RWPE2 (cell line): ENCODE measurements around the gene TGFBR3L.

ENCODE experiments used
- ATAC-seq: fragments of 200-7000 bp; cut with Tn5 transposase; 3 replicates; pipeline ENCODE4 v1.9.1; 2021; ENCODE audit warnings: low read depth
- DNase-seq: peaks from one replicate; pipeline ENCODE4 v3.0.0-alpha.2; 2020; ENCODE audit warnings: low spot score
- H3K27ac ChIP-seq: fragments of 450-650 bp; 2 replicates; pipeline ENCODE4 v1.5.1; 2017; ENCODE audit warnings: mild to moderate bottlenecking; ENCODE audit not compliant: poor library complexity, severe bottlenecking
- H3K27me3 ChIP-seq: fragments of 250-450 bp; sonication (Bioruptor Pico); 2 replicates; pipeline ENCODE4 v1.5.1; 2021; ENCODE audit warnings: mild to moderate bottlenecking, moderate library complexity; ENCODE audit not compliant: insufficient read depth, poor library complexity, severe bottlenecking
- H3K36me3 ChIP-seq: fragments of 250-450 bp; sonication (Bioruptor Pico); 2 replicates; pipeline ENCODE4 v1.5.1; 2020; ENCODE audit warnings: low read depth, mild to moderate bottlenecking, moderate library complexity
- H3K4me1 ChIP-seq: fragments of 250-450 bp; sonication (Bioruptor Pico); 2 replicates; pipeline ENCODE4 v1.5.1; 2021; ENCODE audit warnings: mild to moderate bottlenecking, moderate library complexity; ENCODE audit not compliant: insufficient read depth, poor library complexity, severe bottlenecking
- H3K4me3 ChIP-seq: fragments of 250-450 bp; sonication (Bioruptor Pico); 2 replicates; pipeline ENCODE4 v1.5.1; 2021; ENCODE audit warnings: mild to moderate bottlenecking, moderate library complexity; ENCODE audit not compliant: severe bottlenecking
- H3K9me3 ChIP-seq: fragments of 250-450 bp; sonication (Bioruptor Pico); 2 replicates; pipeline ENCODE4 v1.5.1; 2021; ENCODE audit warnings: mild to moderate bottlenecking, moderate library complexity; ENCODE audit not compliant: severe bottlenecking
- TF ChIP-seq, protein P1 (sequence below): fragments of 450-650 bp; IDR thresholded peaks from one replicate; pipeline ENCODE4 v1.5.1; 2017; ENCODE audit warnings: mild to moderate bottlenecking, moderate library complexity; ENCODE audit not compliant: poor library complexity, severe bottlenecking

TGFBR3L gene

DNA sequence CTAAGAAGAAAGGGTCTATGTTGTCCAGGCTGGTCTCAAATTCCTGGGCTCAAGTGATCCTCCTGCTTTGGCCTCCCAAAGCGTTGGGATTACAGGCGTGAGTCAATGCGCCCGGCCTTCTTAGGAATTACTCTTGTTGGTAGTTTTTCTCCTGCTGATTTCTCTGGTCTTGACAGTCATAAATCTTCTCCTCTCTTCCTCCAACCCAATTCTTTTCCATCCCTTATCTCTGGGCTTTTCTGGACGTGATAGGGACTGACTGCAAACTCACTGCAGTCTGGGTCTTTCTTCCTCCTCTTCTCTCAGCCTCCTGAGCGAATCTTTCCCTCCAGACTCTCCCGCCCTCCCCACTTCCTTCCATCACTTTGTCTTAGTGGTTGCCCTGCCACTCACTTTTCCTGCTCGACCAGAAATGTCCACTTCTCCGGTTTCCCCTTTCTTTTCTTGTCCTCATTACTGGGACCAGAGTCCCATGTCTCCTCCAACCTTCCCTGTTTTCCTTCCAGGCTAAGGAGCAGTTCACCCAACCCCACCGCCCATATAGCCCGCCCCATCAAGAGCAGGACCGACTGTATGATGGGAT, 50.7 kb downstream of the TGFBR3L start:
- Histone ChIP-seq H3K36me3 (peaks cover 69% of the 10 kb centered on the region), H3K27me3 (no peaks in the 10 kb centered on the region), H3K4me3 (no peak overlapping the region), H3K4me1 (no peaks in the 10 kb centered on the region), H3K9me3 (no peaks in the 10 kb centered on the region), H3K27ac (no peak overlapping the region)
- ATAC-seq (no peak), DNase-seq (no peak)
- TF ChIP-seq, protein P1, sequence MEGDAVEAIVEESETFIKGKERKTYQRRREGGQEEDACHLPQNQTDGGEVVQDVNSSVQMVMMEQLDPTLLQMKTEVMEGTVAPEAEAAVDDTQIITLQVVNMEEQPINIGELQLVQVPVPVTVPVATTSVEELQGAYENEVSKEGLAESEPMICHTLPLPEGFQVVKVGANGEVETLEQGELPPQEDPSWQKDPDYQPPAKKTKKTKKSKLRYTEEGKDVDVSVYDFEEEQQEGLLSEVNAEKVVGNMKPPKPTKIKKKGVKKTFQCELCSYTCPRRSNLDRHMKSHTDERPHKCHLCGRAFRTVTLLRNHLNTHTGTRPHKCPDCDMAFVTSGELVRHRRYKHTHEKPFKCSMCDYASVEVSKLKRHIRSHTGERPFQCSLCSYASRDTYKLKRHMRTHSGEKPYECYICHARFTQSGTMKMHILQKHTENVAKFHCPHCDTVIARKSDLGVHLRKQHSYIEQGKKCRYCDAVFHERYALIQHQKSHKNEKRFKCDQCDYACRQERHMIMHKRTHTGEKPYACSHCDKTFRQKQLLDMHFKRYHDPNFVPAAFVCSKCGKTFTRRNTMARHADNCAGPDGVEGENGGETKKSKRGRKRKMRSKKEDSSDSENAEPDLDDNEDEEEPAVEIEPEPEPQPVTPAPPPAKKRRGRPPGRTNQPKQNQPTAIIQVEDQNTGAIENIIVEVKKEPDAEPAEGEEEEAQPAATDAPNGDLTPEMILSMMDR = no peak

DNA sequence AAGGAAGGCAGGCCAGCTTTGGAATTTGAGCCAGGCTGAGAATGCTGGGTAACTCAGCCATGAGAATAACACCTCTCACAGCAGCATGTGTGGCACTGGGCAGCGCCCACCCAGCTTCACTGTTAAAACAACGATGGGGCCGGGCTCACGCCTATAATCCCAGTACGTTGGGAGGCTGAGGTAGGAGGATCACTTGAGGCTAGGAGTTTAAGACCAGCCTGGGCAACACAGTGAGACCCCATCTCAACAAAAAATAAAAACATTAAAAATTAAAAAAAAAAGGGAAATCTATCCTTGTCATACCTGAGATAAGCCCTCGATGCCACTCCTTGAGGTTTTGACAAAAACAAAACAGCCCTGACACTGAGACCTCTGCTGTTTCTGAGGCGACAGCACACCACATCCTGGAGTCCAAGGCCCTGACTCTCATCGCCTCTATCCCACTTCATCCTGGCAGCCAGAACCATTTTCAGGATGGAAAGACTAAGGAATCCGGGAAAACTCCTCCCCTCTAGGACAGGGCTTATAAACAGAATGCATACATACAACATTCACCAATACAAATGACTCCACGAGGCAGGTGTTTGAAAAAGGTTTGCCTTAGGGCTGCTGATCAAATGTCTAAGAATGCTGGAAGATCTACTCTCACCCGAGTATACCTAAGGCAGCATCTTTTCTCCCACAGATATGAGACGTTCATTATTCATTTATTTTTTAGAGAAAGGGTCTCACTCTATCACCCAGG, 51.5 kb downstream of the TGFBR3L start:
- H3K27me3 ChIP-seq = no peaks in the 10 kb centered on the region
- ATAC-seq = no peak
- TF ChIP-seq, protein P1 = no peak
- DNase-seq = no peak
- H3K4me1 ChIP-seq = no peaks in the 10 kb centered on the region
- H3K36me3 ChIP-seq = peaks cover 76% of the 10 kb centered on the region
- no peak overlapping the region for H3K4me3 ChIP-seq
- H3K27ac ChIP-seq = no peak overlapping the region
- H3K9me3 ChIP-seq = no peaks in the 10 kb centered on the region

DNA sequence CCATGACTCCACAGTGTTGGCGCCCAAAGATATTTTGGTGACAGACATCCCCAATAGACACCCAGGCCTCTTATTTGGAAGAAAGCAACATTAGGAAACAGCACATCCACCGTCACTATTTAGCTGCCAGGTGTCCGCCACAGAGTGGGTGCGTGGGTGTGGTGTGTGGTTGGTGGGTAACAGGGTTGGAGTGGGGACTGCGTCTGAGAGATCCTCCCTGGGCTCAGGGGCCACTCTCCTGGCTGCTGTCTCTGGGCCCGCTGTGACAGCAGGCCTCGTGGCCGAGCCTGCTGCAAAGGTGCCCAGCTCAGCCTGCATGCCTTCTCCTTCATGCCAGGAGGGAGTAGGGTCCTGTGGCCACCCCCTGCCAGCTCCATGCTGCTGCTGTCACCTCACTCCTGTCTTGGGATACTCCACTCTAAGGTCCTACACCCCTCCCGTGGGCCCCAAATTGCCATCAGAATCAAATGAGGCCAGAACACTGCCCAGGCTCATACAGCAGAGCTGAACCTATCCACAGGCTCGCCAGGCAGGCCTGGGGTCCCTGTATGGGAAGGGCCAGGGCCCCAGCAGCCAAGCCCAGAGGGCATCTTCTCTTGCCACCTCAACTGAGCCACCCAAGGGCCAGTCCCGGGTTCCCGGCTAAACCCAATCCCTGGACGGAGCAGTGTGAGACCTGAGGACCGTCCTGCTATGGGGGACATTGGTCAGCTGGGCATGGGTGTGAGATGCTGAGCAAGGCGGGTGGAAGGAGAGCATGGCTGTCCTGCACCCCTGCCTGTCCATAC, 53.6 kb downstream of the TGFBR3L start:
- no peak for DNase-seq
- Histone ChIP-seq H3K27me3 (no peaks in the 10 kb centered on the region), H3K36me3 (peaks cover 68% of the 10 kb centered on the region), H3K4me1 (no peaks in the 10 kb centered on the region), H3K27ac (no peak overlapping the region), H3K4me3 (no peak overlapping the region), H3K9me3 (no peaks in the 10 kb centered on the region)
- ATAC-seq = no peak
- TF ChIP-seq, protein P1 = no peak
